Urinary bladder (tissue), 4 donors: ENCODE measurements around the gene PITHD1. TPM values are rescaled to one million over a fixed set of nuclear protein-coding genes. Genes with fewer than 3 reads are reported as not detected.
"Not testable (repeated sequence)": the region's sequence is repeated elsewhere in the genome, so short reads cannot be mapped to it uniquely, and the experiment has no call there.

Experiments used
- DNase-seq: peaks from one replicate; pipeline ENCODE4 v3.0.0-alpha.2; 2015; ENCODE audit errors: extremely low spot score
- H3K27ac ChIP-seq: one replicate; pipeline ENCODE4 v1.5.1; 2013; ENCODE audit warnings: low read depth, mild to moderate bottlenecking, moderate library complexity
- H3K36me3 ChIP-seq: one replicate; pipeline ENCODE4 v1.6.1; 2013; ENCODE audit warnings: mild to moderate bottlenecking, moderate library complexity; ENCODE audit not compliant: insufficient read depth
- H3K4me1 ChIP-seq: one replicate; pipeline ENCODE4 v1.6.1; 2013; ENCODE audit warnings: mild to moderate bottlenecking, moderate library complexity; ENCODE audit not compliant: insufficient read depth
- H3K4me3 ChIP-seq: one replicate; pipeline ENCODE4 v1.5.1; 2013; ENCODE audit warnings: low read depth, low read length
- WGBS: extraction: QIAGEN DNeasy Blood & Tissue Kit; methylation state at CpG from one replicate; pipeline ENCODE4 v1.1.7; 2013; 5-methylcytosine and 5-hydroxymethylcytosine counted together
- polyA plus RNA-seq: library from polyadenylated mRNA; stranded (reverse); fragments of 200-250 nt; gene quantifications from one replicate; pipeline ENCODE4 v1.2.3, GENCODE V29; 2013
- total RNA-seq: library from RNA; depleted of rRNA; stranded (reverse); fragments of >200 nt; gene quantifications from one replicate; pipeline ENCODE4 v1.2.3, GENCODE V29; 2014
- donor health status: healthy with polysubstance abuse.
- donor health status: healthy.

Gene PITHD1
- total and polyA plus RNA-seq, 2 donors, result 43.6 to 49.2 TPM

GRCh38 chr1:23814016-23814415 is 35.8 kb downstream of the PITHD1 start:
- Histone ChIP-seq H3K36me3 (peaks cover 6% of the 10 kb centered on the region), H3K4me1 (no peaks in the 10 kb centered on the region), H3K4me3 (no peak overlapping the region), H3K27ac (no peak overlapping the region)
- WGBS, result 92% methylated on average over 4 of the region's 4 CpGs
- no peak for DNase-seq

- Histone ChIP-seq H3K36me3 (peaks cover 6% of the 10 kb centered on the region), H3K4me1 (no peaks in the 10 kb centered on the region), H3K4me3 (no peak overlapping the region), H3K27ac (no peak overlapping the region)
- WGBS, result 95% methylated on average over 3 of the region's 3 CpGs
- DNase-seq, result no peak
Measured at GRCh38 chr1:23816361-23816760, 38.1 kb downstream of the PITHD1 start.

- Histone ChIP-seq H3K27ac (no peak overlapping the region), H3K4me3 (no peak overlapping the region), H3K4me1 (no peaks in the 10 kb centered on the region), H3K36me3 (peaks cover 6% of the 10 kb centered on the region)
- no peak for DNase-seq
Measured at GRCh38 chr1:23816906-23817305, 38.7 kb downstream of the PITHD1 start.

GRCh38 chr1:23817633-23818032 is 39.4 kb downstream of the PITHD1 start:
- Histone ChIP-seq H3K4me1 (no peaks in the 10 kb centered on the region), H3K4me3 (no peak overlapping the region), H3K36me3 (peaks cover 6% of the 10 kb centered on the region), H3K27ac (no peak overlapping the region)
- WGBS, result 86% methylated on average over 3 of the region's 3 CpGs
- DNase-seq, result no peak

- DNase-seq, result no peak
- H3K4me3 ChIP-seq, result no peak overlapping the region
- H3K36me3 ChIP-seq, result no peaks in the 10 kb centered on the region
- no peak overlapping the region for H3K27ac ChIP-seq
- no peaks in the 10 kb centered on the region for H3K4me1 ChIP-seq
- 84% methylated on average over 7 of the region's 7 CpGs for WGBS
Measured at GRCh38 chr1:23823767-23824166, 45.5 kb downstream of the PITHD1 start.

- H3K36me3 ChIP-seq, result no peaks in the 10 kb centered on the region
- H3K27ac ChIP-seq, result peak overlapping the region; percentile 89
- WGBS, result 2% methylated on average over 8 of the region's 8 CpGs
- DNase-seq, result no peak
- peak overlapping the region; percentile 68 for H3K4me3 ChIP-seq
- H3K4me1 ChIP-seq, result no peaks in the 10 kb centered on the region
Measured at GRCh38 chr1:23824711-23825075, 46.5 kb downstream of the PITHD1 start.

GRCh38 chr1:23825076-23825761 is 47.0 kb downstream of the PITHD1 start, which contains the start of gene HMGCL:
TSS of gene HMGCL (minus strand) at chr1:23825429. CDS start at chr1:23825415, 14 bp downstream.
- peak within 1 kb of the TSS; percentile 89 for H3K27ac ChIP-seq
- peak within 1 kb of the TSS; percentile 68 for H3K4me3 ChIP-seq
- peak; percentile 83 for DNase-seq
- H3K4me1 ChIP-seq, result no peaks in the 10 kb centered on the region
- WGBS, result under 1% methylated on average over 42 of the region's 42 CpGs
- H3K36me3 ChIP-seq, result no peaks in the 10 kb centered on the region

DNA sequence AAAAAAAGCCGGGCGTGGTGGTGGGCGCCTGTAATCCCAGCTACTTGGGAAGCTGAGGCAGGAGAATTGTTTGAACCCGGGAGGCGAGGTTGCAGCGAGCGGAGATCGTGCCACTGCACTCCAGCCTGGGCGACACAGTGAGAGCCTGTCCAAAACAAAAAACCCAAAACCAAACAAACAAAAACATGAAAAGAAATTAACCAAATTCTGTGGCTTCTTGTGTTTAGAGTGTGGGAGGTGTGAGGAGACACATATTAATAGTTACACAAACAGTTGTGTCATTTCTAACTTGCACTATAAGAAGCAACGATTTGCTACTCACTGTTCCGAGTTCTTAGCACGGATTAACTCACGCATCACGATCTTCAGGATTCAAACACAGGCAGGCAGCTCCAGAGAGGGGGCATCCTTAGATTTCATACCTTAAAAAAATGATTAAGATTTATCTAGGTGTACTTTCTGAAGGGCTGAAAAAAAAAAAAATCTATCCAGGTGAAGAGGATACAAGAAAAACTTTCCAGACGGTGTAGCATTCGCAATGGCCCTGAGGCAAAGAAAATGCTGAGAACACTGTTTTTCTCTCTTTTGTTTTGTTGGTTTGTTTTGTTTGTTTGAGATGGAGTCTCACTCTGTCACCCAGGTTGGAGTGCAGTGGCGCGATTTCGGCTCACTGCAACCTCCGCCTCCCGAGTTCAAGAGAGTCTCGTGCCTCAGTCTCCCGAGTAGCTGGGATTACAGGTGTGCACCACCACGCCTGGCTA is 47.7 kb downstream of the PITHD1 start:
- Histone ChIP-seq H3K4me3 (peak overlapping the region; percentile 68), H3K36me3 (no peaks in the 10 kb centered on the region), H3K4me1 (no peaks in the 10 kb centered on the region), H3K27ac (no peak overlapping the region)
- WGBS, result 64% methylated on average over 24 of the region's 24 CpGs
- no peak for DNase-seq

DNA sequence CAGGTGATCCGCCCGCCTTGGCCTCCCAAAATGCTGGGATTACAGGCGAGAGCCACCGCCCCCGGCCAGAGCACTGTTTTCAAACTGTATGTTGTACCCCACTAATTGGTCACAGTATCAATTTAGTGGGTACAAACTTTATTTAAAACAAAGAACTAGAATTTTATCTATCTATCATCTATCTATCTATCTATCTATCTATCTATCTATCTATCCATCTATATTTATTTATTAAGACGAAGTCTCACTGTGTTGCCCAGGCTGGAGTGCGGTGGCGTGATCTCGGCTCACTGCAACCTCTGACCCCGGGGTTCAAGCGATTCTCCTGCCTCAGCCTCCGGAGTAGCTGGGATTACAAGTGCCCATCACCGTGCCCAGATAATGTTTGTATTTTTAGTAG is 48.4 kb downstream of the PITHD1 start:
- H3K36me3 ChIP-seq, H3K4me3 ChIP-seq, H3K4me1 ChIP-seq, H3K27ac ChIP-seq, DNase-seq: not testable (repeated sequence)
- WGBS, result 97% methylated on average over 13 of the region's 13 CpGs

GRCh38 chr1:23827717-23828116 is 49.5 kb downstream of the PITHD1 start:
- DNase-seq, result no peak
- no peaks in the 10 kb centered on the region for H3K4me1 ChIP-seq
- H3K27ac ChIP-seq, result no peak overlapping the region
- WGBS, result 86% methylated on average over 1 of the region's 1 CpG
- H3K4me3 ChIP-seq, result no peak overlapping the region
- no peaks in the 10 kb centered on the region for H3K36me3 ChIP-seq

DNA sequence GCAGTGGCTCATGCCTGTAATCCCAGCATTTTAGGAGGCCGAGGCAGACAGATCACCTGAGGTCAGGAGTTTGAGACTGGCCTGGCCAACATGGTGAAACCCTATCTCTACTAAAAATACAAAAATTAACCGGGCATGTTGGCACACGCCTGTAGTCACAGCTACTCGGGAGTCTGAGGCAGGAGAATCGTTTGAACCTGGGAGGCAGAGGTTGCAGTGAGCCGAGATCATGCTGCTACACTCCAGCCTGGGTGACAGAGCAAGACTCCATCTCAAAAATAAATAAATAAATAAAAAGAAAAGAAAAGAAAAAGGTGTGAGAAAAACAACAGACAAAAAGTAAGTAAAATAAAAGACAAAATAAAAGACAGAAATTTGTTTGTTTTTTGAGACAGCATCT is 55.9 kb downstream of the PITHD1 start:
- not testable (repeated sequence) for DNase-seq, H3K27ac ChIP-seq, H3K4me1 ChIP-seq, H3K4me3 ChIP-seq, H3K36me3 ChIP-seq
- WGBS, result 78% methylated on average over 6 of the region's 6 CpGs

GRCh38 chr1:23836037-23836436 is 57.8 kb downstream of the PITHD1 start:
- Histone ChIP-seq H3K27ac (no peak overlapping the region), H3K4me3 (no peak overlapping the region), H3K36me3 (no peaks in the 10 kb centered on the region), H3K4me1 (peaks cover 2% of the 10 kb centered on the region)
- DNase-seq, result no peak
- WGBS, result 80% methylated on average over 3 of the region's 3 CpGs
